22Rv1 (cell line): ENCODE data around the gene NEB.

Source experiments
- ZFX ChIP-seq: fragments of 450-650 bp; IDR thresholded peaks from 2 replicates; pipeline ENCODE4 v1.6.1; 2017; ENCODE audit warnings: antibody characterized with exemption, borderline replicate concordance
- TF ChIP-seq, protein P1 (sequence below): fragments of 450-650 bp; IDR thresholded peaks from 2 replicates; pipeline ENCODE4 v1.5.1; 2017; ENCODE audit warnings: mild to moderate bottlenecking

DNA sequence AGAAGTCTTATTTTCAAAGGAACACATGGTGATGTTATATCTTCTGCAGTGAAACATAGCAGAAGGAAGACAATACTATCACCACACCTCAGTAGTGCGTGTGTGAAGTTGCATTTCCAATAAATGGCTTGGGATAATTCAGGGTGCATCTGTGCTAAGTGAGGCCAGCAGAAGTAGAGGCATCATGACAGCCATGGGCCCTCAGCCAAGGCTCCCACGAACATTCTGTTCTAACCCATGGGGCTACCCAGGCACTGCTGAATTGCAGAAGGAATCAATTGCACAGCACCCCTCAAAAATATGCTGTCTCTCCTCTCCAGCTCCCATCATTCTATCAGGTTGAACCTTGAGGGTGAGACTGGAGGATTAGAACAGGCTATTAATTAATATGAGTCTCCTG is 185.1 kb downstream of the NEB start:
- TF ChIP-seq, protein P1, sequence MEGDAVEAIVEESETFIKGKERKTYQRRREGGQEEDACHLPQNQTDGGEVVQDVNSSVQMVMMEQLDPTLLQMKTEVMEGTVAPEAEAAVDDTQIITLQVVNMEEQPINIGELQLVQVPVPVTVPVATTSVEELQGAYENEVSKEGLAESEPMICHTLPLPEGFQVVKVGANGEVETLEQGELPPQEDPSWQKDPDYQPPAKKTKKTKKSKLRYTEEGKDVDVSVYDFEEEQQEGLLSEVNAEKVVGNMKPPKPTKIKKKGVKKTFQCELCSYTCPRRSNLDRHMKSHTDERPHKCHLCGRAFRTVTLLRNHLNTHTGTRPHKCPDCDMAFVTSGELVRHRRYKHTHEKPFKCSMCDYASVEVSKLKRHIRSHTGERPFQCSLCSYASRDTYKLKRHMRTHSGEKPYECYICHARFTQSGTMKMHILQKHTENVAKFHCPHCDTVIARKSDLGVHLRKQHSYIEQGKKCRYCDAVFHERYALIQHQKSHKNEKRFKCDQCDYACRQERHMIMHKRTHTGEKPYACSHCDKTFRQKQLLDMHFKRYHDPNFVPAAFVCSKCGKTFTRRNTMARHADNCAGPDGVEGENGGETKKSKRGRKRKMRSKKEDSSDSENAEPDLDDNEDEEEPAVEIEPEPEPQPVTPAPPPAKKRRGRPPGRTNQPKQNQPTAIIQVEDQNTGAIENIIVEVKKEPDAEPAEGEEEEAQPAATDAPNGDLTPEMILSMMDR: no peak
- TF ChIP-seq ZFX: no peak
